DMS53 treated with DMSO at 0.1 percent for 48 hours (cell line): ENCODE data around the gene KBTBD13.
A peak's percentile ranks its signal among the peaks of the same experiment; 100 is the strongest.

Source experiments
- DNase-seq: peaks from one replicate; lab custom pipeline; 2025; ENCODE audit not compliant: unreplicated experiment; lab: John Stamatoyannopoulos, UW

The KBTBD13 gene

DNA sequence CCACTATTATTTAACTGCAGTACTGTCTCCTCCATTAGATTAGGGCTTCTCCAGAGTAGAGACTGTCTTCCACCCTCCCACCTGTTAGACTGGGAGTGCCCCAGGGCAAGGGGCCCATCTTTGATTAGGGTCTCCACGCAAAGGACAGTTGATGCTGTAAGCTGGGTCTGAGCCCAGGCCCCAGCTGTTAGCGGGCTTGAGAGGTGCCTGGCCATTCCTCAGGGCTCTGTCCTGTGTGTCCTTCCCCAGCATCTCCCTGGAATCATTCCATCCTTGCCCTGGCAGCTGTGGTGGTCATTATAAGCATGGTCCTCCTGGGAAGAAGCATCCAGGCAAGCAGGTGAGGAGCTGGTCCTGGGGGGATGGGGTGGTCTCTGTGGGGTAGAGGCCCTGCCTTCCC is 25.3 kb upstream of the KBTBD13 start:
- no peak for DNase-seq

DNA sequence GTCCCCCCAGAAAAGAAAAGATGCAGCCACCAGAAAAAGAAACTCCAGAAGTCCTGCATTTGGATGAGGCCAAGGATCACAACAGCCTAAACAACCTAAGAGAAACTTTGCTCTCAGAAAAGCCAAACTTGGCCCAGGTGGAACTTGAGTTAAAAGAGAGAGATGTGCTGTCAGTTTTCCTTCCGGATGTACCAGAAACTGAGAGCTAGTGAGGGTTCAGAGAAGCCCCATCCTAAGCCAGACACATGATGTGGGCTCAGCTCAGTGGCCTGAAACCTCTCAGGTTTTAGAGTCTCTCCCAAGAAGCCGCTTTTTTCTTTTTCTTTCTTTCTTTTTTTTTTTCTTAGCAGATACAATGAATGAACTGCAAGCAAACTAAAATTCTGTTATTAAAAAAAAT is 23.6 kb upstream of the KBTBD13 start:
- DNase-seq, result no peak

DNA sequence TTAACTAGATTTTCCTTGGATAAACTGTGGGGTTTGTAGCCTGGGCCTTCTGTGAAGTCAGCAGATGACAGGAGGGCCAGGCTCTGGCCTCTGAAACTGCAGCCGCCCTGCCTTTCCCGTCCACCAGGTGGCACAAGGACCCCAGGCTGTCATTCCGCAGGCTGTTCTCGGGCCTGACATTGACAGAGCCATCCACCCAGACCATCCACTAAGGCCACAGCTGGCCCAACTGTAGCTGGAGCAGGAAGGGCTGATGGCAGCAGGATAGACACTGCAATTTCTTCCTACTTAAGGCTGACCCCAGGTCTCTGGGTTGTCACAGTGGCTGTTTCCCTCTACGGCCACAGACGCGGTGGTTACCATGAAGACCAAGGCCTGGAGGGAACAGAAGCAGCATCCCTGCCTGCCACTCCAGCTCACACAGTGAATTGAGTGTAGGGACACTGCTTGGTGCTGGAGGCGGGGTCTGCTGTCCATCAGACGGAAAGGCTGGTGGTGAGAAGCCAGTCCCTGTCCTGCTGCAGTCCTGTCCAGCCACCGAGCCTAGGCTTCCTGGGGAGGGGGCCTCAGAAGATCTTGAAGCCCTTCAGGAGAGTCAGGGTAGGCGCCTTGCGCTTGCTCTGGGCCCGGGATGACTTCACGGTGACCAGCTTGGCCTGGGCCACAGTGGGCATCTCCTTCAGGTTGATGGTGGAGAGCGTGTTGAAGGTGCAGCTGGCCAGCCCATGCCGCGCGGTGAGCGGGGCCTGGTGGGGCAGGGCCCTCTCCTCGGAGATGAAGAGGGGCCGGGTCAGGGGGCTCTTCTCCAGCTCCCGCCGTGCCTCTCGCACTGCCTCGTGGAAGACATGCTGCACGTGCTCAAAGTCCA is 22.0 kb upstream of the KBTBD13 start:
- DNase-seq, result peak; percentile 39

DNA sequence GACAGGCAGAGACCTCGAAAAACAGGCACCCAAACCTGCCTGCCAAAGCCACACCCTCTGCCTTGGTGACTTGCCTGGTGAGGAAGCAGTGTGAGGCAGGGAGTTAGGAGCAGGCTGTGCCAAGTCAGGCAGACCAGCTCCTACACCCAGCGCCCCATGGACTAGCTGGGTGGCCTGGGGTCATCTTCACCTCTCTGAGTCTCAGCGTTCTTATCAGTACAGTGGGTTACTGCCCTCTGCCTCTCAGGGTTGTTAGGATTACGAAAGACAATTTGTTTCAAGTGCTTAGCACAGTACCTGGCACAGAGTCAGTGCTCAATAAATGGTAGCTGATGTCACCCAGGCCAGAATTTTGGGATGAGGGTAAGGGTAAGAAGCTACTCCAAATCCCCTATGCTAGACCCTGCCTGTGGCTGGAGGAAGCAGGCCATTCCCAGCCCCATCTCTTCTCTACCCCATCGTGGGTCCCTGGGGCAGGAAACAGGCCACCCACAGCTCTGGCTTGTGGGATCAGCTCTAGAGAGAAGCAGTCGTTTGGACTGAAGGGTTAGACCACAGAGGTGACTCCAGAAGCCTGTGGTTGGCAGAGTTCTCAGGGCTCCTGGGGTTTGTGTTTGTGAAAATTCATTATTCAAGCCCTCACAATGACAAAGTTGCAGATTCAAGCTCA is 21.2 kb upstream of the KBTBD13 start:
- DNase-seq, result no peak

DNA sequence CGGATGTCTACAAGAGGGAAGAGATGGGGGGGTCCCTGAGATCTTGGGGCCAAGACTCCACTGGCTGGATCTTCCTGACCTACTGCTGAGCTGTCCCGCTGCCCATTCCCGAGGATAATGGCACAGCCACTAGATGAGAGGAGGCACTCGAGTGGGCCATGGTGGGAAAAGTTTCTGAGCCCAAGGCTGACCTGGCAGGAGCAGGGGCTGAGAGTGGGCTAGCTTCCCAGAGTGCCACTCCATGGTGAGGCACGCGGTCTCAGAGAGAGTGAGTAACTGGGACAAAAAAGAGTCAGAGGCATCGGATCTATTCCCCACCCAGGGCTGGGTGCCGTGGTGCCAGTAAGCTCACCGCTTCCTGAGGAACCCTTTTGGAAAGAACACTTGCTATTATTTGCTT is 20.4 kb upstream of the KBTBD13 start:
- DNase-seq, result no peak

DNA sequence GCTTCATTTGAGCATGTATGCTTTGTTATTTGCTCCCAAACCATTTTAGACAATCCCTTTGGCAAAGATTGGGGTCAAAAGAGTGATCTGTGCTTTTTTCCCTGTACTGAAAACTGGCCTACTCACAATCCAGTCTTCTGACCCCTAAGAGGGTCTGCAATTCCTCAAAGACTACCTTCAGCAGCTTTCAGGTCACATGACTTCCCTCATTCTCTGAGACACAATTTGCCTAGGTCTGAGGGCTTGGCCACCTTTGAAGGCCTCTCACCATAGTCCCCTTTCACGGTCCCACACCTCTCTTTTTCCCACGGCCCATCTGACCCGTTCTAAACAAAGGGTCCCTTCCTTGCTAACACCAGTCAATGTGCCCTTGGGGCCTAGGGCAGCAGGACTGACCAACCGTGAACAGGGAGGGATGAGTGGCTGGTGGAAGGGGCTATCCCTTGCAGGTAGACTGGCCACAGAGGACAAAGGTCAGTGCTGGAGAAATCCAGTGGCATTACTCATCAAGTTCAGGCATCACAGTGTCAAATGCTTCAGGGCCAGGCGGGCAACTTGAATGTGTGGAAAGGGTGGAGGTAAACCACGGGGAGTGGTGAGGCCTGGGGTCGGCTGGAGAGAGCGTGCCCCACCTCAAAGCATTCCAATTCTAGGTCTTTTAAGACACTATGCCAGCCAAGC is 19.5 kb upstream of the KBTBD13 start:
- peak; percentile 8 for DNase-seq

DNA sequence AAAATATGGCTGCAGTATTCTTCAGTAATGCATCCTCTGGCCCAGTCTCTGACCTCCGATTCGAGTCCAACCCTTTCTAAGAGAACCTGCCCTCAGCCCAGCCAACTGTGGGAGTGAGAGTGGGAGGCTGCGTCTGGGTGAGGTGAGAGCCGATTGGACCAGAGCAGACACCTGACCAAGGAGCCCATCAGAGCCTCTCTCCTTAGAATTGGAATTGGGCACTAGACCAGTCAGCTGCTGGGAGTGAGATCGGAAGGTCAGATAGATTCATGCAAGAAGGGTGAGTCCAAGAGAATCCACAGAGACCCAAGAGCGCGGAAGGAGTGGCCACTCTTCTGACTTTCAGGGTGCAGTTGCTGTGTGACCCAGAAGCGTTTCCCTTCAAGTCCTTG is 19.0 kb upstream of the KBTBD13 start:
- DNase-seq, result no peak

DNA sequence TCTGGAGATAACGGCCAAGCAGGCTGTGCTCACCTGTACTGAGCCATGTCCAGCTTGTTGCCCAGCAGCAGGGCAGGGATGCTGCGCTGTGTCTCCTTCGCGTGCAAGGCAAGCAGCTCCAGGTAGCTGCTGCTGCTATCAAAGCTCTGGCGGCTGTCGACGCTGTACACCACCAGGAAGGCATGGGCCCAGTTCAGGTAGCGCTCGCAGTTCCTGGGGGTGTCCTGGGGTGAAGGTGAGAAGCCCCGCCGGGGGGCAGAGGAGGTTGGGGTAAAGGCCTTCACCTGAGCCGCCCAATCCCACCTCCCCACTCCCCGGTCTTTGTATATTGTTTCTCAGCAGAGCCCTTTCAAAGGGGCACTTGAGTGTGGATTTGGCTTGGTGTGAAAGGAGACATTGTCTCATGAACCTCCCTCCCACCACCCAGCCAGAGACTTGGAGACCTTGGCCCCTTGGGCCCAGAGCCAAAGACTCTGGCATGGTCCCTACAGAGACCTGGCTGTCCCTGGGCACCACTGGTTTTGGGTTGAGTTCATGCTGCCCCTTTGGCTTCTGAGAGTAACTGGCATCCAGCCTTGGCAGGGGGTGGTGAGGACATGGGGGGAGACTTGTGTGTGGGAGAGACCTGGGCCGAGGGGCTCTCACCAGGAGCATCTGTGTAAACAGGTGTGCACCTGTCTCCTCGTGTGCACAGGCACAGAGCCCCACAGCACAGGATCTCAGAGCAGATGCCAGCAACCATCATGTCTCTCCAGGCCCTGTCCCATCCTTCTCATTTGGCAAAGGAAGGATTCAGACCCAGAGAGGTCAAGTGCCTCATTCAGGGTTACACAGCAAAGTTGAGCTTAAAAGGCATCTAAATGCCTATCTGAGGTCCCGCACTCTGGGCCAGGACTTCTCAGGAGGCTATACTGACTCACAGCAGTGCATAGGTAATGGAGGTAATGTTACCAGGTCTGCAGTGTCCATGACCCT is 17.9 kb upstream of the KBTBD13 start:
- no peak for DNase-seq

DNA sequence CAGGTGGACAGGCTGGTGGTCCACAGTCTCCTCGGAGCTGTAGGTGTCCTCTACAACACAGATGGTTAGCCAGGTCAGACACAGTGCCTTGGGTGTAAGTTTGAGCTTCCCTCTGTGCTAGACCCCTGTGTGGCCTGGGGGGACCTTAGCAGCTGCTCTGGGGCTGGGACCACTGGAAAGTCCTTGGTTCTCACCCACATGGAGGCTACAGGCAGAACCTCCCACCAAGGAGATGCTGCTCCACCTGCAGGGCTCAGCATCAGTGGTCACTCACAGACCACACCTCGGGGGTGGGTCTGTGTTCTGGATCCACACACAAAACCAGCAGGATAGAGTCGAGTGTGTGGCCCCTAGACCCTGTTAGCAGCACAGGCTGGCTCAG is 17.2 kb upstream of the KBTBD13 start:
- DNase-seq, result no peak

DNA sequence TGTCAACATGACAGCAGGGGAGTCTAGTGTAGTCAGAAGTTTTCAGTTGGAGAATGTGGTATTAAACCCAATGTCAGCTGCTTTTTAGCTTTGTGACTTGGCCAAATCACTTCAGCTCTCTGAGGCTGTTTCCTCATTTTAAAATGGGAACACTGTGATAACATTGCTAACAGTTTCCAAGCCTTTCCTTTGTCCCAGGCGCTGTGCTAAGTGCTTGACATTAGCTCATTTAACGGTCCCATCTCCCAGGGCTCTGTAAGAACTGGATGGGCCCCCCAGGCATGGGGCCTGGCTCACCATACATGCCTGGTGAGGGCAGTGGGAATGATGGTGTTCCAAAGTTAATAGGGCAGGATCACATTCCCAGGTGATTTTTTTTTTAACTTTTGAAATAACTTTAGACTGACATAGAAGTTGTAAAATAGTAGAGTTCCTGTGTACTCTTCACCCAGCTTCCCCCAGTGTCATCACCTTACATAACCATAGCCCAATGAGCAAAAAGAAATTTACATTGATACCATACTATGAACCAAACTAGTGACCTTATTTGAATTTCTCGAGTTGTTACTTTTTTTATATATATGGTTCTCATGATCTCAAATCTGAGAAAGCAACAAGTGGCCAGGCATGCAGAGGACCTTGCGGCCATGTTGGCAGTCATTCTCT is 16.5 kb upstream of the KBTBD13 start:
- DNase-seq, result no peak

DNA sequence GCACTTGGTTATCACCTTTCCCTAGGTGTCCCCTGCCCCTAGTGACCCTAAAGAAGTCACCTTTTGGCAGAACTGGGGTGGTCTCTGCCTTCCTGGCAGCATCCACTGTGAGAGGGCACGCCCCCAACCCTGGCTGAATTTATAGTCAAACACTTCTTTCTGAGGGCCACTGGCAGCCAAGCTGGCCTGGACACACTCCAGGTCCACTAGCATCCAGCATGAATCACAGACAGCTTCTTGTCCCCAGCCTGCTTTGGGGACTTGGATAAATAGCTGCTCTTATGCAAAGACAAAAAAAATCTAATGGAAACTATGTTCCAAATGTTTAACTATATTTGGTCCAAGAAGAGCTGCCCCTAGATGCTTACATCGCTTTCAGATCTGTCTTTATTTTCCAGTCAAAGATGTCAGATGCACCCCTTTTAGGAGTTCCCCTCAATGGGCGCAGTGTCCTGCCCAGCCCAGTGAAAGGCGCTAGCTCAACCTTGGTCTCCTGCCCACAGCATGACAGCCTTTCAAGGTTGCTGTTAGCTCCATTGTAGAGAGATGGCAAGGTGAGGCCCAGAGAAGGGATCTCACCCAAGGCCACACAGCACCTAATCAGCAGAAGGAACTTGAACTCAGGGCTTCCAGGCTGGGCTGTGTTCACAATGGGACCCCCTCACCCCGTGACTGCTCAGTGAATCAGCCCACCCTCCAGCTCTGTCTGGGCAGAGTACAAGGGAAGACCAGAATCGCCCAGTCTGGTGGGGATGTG is 15.7 kb upstream of the KBTBD13 start:
- DNase-seq, result no peak

DNA sequence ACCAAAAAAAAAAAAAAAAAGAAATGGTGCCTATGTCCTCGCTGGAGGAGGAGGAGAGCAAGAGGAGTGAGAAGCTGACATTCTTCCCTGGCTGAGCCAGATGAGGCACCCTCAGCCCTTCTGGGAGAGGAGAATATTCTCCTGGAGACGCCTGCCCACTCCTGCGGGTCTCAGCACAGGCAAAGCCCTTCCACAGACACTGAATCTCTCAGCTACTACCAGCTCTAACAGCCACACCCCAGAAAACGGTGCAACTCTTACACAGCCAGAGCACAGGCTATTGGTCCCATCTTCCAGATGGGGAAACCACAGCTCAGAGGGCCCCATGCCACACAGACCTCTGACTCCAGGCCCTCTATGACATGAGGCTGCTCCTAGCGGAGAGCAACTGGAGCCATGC is 14.5 kb upstream of the KBTBD13 start:
- no peak for DNase-seq

DNA sequence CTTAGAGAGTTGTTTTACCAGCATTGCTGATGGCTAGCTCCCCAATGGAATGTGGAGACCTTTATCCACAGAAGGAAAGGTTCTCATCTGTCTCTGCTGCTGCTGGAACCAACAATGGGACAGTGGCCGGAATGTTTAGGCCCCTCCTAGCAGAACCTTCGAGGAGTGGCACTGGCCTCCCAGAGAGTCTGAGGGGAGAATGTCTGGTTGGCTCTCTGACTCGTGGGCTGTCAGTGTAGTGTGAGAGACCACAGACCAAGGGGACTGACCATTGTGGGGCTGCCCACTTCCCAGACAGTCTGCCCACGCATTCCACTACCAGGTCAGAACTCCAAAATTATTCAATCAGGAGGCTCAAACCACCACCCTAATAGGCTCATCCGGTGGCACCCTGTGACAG is 13.8 kb upstream of the KBTBD13 start:
- DNase-seq, result no peak

DNA sequence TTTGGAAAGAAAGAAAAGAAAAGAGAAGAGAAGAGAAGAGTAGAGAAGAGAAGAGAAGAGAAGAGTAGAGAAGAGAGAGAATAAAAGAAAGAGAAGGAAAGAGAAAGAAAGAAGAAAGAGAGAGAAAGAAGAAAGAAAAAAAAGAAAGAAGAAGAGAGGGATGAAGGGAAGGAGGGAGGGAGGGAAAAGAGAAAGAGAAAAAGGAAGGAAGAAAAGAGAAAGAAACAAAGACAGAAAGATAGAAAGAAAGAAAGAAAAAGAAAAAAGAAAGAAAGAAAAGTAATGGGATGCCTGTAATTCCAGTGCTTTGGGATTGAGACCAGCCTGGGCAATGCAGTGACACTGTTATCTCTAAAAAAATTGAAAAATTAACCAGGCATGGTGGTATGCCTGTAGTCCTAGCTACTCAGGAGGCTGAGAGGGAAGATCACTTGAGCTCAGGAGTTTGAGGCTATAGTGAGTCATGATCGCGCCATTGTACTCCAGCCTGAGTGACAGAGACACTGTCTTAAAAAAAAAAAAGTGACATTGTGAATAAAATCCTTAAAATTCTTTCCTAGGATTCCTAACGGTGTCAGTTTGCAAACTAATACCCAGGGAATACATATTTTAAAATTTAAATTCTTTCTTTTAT is 10.4 kb upstream of the KBTBD13 start:
- no peak for DNase-seq

DNA sequence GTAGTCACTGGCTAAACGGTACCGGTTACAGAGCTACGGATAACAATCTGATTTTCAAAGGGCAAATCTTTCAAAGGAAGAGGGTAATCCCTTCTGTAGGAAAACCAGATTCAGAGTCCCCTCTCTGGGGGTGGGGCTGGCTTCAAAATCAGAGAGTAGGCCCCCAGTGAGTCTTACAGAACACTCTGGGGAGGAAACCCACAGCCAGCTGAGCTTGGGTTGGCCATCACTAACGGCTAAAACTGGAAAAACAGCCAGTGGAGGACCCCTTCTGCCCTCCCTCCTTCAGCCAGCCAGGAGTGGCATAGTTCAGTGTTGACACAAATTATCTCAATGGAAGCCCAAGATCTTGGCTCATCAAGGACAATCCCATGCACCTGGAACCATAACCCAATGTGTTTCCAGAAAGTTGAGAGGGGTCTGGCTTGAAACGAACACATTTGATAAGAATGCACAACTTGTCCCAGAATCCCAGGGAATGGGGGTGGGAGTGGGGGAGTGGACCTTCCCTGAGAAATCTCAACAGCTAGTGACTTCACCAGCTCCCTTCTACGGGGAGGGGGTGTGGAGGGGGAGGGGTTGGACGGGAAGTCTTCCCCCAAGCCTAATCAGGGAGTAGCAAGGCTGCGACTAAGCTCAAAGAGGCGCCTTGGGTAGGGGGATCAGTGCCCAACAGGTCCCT is 9.8 kb upstream of the KBTBD13 start:
- no peak for DNase-seq

DNA sequence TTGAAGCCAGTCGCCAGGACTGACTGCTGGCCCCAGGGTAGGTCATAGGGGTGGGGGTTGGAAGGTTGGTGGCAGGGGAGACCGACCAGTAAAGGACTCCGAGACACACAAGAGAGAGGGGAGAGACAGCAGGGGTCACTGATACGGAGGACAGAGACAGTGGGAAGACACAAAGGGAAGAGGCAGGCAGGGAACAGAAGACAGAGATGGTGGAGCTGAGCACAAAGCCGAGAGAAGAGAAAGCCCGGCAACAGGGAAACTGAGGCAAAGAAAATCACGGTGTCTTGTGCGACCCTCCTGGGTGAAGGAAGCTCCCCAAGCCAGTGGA is 9.3 kb upstream of the KBTBD13 start:
- no peak for DNase-seq

DNA sequence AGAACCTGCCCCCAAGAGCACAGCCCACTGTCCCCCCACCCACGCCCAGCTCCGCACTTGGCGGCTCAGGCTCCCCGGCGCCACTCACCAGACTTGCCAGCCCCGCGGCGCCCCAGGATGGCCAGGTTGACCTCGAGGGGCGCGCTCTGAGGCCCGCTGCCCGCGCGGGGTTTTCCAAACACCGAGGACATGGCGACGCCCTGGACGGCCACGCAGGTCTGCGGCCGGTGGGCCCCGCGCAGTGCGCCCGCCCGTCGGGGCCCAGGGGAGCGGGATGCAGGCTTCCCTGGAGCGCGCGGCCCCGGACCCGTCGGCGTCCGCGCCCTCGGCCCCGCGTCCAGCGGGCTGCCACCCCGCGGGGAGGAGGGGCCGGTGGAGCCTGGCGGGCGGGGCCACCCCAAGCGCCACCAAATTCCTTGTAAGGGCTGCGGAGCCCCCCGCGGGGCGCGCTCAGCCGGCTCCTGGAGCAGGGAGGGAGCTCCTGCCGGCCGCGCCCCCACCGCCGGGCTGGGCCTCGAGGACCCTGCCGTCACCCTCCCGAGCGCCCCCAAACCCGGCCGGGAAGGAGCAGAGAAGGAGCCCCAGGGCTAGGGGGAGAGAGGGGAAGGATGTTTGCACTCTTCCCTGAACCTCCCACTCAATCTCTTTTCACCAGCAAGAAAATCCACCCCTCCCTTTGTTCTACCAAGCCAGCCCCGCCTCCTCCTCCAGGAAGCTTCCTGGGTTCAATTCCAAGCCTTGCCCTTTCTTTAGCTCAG is 8.7 kb upstream of the KBTBD13 start, which contains the start of gene RASL12:
RASL12 (minus strand) TSS at position 347 of the 758 bp plus-strand sequence; CDS start at position 191, 156 bp downstream.
- no peak for DNase-seq

DNA sequence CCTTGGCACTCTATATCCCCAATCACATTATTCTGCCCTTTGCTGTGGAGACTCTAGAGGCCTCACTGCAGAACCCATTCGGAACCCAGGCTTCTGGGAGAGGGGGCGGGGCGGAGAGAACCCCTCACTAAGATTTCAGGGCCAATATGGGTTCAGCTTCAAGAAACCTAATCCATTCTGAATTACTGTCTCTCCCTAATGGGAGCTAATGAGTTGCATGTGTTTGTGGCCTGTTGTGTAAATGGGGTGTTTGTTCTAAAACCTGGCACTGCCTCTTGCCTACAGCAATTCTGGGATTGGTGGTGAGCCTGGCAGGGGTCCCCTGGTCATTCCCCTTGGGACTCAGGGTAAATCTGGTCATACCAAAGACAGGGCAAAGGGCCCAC is 8.2 kb upstream of the KBTBD13 start:
- no peak for DNase-seq
